HepG2 (cell line): Measurements from ENCODE around the gene POFUT2.

Source experiments
- ASH2L ChIP-seq: fragments of 300-600, 200-600 bp; sonication (generic); IDR thresholded peaks from 2 replicates; pipeline ENCODE4 v1.7.0; 2017; ENCODE audit warnings: low read depth, mild to moderate bottlenecking, moderate library complexity, mixed read lengths, low read length; ENCODE audit not compliant: insufficient read length
- CTCF ChIP-seq: sonication (generic); formaldehyde crosslinking; IDR thresholded peaks from 2 replicates; pipeline ENCODE4 v1.5.0; 2020; ENCODE audit warnings: mild to moderate bottlenecking, missing genetic modification reagents, moderate library complexity
- GATAD2A ChIP-seq: IDR thresholded peaks from 2 replicates; pipeline ENCODE4 v1.6.1; 2016
- KLF13 ChIP-seq: sonication (generic); formaldehyde crosslinking; IDR thresholded peaks from 2 replicates; pipeline ENCODE4 v1.4.0; 2020; ENCODE audit warnings: mild to moderate bottlenecking, missing genetic modification reagents
- PHB2 ChIP-seq: fragments of 450-650 bp; IDR thresholded peaks from 2 replicates; pipeline ENCODE4 v1.6.1; 2018; ENCODE audit not compliant: partially characterized antibody
- PHF8 ChIP-seq: sonication (generic); formaldehyde crosslinking; IDR thresholded peaks from 2 replicates; pipeline ENCODE4 v1.5.0; 2020; ENCODE audit warnings: missing genetic modification reagents
- POLR2A ChIP-seq, 2 experiments: IDR thresholded peaks; 2 replicates each; pipeline ENCODE4 v1.6.1; 2011; ENCODE audit warnings: low read depth in 2 of 2, low read length in 2 of 2, mild to moderate bottlenecking in 1 of 2, moderate library complexity in 1 of 2; ENCODE audit not compliant: insufficient read depth in 1 of 2
- YY1 ChIP-seq: IDR thresholded peaks from 2 replicates; pipeline ENCODE4 v1.6.1; 2011; ENCODE audit warnings: low read length, low read depth, moderate library complexity, mild to moderate bottlenecking; ENCODE audit not compliant: insufficient read depth, insufficient replicate concordance
- ZNF431 ChIP-seq: sonication (generic); formaldehyde crosslinking; IDR thresholded peaks from 2 replicates; pipeline ENCODE4 v1.9.0; 2022; ENCODE audit warnings: missing genetic modification reagents, low read depth, mild to moderate bottlenecking, borderline replicate concordance
- TF ChIP-seq, protein P1 (sequence below): sonication (generic); formaldehyde crosslinking; IDR thresholded peaks from 2 replicates; pipeline ENCODE4 v1.4.0; 2020; ENCODE audit warnings: missing genetic modification reagents

DNA sequence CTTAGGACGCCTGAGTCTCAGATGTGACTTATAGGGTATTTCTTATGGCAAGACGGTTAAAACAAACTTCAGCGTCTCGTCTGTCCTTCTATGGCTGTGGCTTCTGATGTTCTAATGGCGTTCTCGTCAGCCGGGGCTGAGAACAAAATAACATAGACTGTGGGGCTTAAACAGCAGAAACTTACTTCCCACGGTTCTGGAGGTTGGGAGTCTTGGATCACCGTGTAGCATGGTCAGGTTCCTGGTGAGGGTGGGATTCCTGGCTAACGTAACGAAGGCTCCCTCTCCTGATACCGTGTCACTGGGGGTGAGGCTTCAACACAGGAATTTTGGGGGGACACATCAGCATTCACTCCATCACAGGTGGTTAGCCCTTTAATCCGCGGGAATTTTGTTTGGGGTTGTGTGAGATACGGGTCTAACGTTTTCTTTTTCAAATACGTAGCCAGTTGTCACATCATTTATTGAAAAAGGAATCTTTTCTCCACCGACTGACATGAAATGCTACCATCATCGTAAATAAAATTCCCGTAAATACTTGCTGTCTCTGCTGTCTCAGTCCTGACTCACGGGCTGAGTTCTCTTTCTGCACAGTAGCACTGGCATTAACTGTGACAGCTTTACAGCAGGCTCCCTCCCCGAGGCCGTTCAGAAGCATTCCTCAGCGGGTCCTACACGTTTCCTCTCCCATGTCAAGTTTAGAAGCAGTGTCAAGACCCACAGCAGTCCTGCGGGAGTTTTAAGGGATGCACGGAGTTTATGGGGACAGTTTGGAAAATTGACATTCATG lies 8.1 kb upstream of the POFUT2 start:
- TF ChIP-seq POLR2A (IDR thresholded peaks at IDR 0.05; ENCODE audit: insufficient read depth in 1 of 2, low read depth in 2 of 2, low read length in 2 of 2): no peak
- TF ChIP-seq ASH2L: no peak
- no peak for TF ChIP-seq CTCF
- TF ChIP-seq YY1: no peak
- no peak for TF ChIP-seq ZNF431
- TF ChIP-seq GATAD2A (CRISPR knock-in tag): no peak
- TF ChIP-seq PHB2: no peak
- TF ChIP-seq, protein P1, sequence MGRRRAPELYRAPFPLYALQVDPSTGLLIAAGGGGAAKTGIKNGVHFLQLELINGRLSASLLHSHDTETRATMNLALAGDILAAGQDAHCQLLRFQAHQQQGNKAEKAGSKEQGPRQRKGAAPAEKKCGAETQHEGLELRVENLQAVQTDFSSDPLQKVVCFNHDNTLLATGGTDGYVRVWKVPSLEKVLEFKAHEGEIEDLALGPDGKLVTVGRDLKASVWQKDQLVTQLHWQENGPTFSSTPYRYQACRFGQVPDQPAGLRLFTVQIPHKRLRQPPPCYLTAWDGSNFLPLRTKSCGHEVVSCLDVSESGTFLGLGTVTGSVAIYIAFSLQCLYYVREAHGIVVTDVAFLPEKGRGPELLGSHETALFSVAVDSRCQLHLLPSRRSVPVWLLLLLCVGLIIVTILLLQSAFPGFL (CRISPR knock-in tag): no peak
- TF ChIP-seq KLF13 (CRISPR knock-in tag): no peak
- no peak for TF ChIP-seq PHF8 (CRISPR knock-in tag)
